ENCODE measurements around the gene ADARB1. TPM values are rescaled to one million over a fixed set of nuclear protein-coding genes. Genes with fewer than 3 reads are reported as not detected.

ADARB1 gene
- total RNA-seq, 1 donor from 2014 or later: 18.8 TPM

GRCh38 chr21:45147473-45148315, 73.3 kb downstream of the ADARB1 start:
- no peak for DNase-seq (ENCODE audit: low read depth, low spot score)

- no peak for DNase-seq (ENCODE audit: low read depth, low spot score)
Measured at GRCh38 chr21:45148316-45148990, 74.1 kb downstream of the ADARB1 start.

- DNase-seq (ENCODE audit: low read depth, low spot score): no peak
Measured at GRCh38 chr21:45149021-45149420, 74.6 kb downstream of the ADARB1 start.

- DNase-seq (ENCODE audit: low read depth, low spot score): no peak
Measured at GRCh38 chr21:45150638-45151131, 76.3 kb downstream of the ADARB1 start.

DNA sequence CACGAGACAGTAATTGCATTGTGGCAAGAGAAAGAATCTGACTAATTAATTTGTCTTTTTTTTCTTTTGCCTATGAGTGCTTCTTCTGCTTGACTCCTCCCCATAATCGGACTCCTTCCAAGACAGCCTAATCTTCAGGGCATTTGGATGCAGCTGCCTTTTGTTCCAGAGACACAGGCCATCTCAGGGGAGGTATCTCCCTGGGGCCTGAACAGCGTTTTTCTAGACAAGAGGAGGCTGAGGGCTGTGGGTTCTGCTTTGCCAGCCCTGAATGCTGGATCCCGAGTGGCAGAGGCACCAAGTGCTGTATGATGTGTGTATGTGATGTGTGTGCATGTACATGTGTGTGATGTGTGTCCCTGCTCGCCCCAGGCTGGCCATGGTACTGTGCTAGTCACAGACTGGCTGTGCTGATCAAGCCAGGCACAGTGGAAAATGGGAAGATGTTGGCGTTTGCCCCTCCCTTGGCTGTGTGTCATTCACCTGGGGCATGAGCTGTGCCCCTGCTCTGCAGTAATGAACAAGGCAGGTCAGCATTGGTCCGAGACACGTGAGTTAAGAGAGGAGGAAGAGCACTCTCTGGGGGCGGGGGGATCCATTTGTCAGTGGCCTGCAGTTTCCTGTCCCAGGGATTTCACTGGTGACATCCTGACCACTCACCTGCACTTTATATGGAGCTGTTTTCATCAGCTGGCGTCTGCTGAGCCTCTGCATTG, 77.2 kb downstream of the ADARB1 start:
- DNase-seq (ENCODE audit: low read depth, low spot score): no peak

GRCh38 chr21:45152265-45152746, 77.9 kb downstream of the ADARB1 start:
- no peak for DNase-seq (ENCODE audit: low read depth, low spot score)

DNA sequence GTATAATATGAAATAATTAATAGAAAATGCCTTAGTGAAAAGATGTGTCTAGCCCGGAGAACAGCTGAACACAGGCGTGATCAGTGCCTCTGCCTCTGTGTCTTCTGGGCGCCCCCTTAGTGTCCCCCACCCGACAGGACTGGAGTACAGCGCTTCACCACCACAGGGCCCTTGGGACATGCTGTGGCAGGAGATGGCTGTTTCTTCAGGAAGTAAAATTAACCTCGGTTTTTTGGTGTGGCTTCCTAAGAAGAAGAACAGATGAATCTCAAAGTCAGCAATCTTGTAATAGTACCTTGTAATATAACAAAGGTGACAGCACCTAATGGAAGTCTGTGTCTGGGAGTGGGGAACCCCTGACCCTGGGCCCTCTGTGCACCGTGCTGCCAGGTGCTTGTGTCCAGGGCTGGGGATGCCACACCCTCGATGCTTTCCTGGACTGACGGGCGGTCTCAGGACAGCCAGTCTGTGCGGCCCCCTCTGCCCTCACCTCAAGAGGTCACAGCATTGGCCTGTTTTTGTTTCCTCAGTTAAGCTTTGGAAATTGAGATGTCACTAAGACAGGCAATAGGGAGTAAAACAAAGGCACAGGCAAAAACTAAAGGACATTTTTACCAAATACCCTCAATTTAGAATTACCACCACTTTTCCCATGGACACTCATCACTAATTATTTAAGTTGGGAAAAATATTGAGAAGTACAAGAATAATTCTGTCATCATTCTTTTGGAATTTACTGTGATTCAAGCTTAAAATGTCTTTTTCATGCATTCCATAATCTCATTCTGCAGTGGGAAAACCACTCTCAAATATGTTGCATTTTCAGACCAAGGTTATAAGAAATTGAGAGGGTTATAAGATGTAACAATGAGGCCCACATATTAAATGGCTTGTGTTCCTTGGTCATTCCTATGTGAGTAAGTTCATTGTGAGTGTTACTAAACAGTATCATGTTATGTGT, 79.3 kb downstream of the ADARB1 start:
- DNase-seq (ENCODE audit: low read depth, low spot score): no peak

DNA sequence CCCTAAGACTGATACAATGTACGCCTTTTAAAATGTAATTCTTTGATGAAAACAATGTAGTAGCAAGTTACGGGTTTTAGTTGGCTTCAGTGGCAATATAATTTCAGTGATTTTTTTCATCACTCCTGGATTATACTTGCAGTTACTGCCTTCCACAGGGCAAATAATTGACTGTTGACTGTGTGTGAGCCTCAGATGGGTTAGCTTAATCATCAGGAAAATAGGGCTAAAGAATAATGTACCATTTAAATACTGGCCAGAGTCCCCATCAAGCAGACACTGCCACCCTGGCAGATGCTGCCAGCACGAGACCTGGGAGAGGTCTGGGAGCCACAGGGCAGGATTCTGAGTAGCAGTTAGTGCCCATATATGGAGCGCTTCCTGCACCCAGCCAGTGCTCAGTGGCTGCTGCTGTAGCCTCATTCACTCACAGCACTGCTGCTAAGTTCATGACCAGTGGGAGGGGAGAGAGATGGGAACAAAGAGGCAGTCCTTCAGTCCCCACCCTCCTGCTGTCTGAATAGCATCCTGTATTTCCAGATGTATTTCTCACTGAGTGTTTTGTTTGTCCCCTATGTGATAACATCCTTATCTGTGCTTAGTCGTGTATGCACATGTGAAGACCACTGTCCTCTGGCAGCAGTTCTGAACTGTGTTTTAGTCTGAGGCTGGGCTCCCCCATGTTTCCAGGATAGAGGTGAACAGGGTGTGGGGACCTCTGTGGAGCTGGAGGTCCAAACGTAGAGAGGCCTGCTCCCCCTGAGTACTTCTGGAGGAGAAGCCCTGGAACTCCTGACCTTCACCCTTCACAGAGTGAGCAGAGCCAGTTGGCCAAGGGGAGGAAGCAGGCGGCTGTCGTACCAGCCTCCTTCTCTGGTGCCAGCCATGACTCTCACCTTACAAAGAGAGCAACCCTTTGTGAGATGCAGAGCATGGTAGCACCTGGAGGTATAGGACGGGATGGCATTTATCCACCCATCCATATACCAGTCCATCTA, 80.4 kb downstream of the ADARB1 start:
- no peak for DNase-seq (ENCODE audit: low read depth, low spot score)

GRCh38 chr21:45155910-45156309, 81.5 kb downstream of the ADARB1 start:
- no peak for DNase-seq (ENCODE audit: low read depth, low spot score)

DNA sequence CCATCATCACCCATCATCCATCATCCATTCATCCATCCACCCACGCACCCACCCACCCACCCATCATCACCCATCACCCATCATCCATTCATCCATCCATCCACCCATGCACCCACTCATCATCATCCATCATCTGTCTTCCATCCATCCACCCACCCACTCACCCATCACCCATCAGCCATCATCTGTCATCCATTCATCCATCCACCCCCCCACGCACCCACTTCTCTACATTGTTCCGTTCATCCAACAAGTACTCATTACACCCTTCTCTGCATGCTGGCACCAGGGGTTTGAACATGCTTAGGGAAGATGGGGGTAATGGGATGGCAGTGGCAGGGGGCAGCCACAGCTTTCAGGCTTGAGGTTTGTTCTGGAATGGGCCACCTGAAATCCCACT, 82.1 kb downstream of the ADARB1 start:
- DNase-seq (ENCODE audit: low read depth, low spot score): no peak

DNA sequence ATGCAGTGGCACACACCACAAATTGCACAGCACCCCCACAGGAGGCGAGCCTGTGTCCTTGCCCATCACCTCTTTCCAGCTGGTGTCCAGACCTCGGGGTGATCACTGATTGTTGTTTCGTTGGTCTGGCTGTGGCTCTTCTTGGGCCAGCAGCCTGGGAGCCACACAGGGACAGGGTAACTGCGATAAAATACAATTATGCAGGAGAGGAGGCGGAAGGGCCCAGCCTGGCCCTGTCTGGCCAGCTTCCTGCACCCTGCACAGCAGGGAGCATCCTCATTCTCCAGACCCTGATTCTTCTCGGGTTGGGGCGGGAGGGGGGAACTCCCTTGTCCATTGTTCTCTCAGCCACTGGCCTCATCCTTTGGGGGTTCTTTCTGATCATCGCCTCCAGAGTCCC, 83.6 kb downstream of the ADARB1 start:
- DNase-seq (ENCODE audit: low read depth, low spot score): no peak

DNA sequence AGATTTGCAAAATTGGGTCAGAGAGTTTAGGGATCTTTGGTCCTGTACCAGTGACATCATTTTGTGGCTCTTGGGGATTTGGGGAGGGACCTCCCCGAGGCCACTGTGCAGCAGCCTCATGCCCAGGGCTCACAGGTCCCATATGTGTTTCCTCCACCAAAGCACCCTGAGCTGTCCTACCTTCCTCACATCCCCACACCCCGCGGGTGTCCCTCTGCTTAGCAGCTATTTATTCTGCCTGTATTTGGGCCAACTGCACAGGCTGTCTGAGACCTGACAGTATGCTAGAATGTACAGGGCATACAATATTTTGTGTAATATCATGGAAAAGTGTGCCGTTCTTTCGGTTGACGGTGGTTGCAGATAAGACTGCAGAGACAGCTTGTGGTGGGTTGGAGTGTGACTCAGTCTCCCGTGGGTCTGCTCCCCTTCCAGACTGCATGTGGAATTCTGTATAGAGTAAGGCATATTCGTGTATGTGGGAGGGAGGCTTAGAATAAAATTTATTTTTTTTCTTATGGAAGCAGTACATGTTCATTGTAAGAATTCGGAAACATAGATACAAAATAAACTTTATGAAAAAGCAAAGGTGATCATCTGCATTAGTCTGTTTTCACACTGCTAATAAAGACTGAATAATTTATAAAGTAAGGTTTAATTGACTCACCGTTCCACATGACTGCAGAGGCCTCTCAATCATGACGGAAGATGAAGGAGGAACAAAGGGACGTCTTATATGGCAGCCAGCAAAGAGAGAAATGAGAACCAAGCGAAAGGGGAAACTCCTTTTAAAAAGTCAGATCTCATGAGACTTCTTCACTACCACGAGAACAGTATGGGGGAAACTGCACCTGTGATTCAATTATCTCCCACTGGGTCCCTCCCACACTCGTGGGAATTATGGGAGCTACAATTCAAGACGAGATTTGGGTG, 84.4 kb downstream of the ADARB1 start:
- DNase-seq (ENCODE audit: low read depth, low spot score): no peak

GRCh38 chr21:45160198-45160597, 85.8 kb downstream of the ADARB1 start:
- DNase-seq (ENCODE audit: low read depth, low spot score): no peak

- DNase-seq (ENCODE audit: low read depth, low spot score): no peak
Measured at GRCh38 chr21:45161038-45161945, 86.9 kb downstream of the ADARB1 start.

DNA sequence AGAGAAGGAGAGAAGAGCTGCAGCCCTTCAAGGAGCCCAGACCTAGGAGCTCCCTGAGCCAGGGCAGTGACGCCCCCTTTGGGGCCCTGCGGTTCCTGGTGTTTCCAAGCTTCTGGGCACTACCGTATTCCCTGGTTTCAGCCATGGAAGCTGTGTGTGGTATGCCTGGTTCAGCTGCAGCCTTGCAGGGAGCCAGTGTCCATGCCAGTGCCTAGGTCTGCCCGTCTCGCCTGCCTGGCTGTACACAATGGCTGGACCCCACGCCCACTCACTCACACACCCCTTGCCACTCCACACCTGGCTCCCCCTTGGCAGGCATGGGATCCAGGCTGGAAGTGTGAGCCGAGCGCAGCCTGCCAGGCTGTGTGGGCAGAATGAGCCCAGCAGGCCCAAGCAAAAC, 87.7 kb downstream of the ADARB1 start:
- no peak for DNase-seq (ENCODE audit: low read depth, low spot score)

DNA sequence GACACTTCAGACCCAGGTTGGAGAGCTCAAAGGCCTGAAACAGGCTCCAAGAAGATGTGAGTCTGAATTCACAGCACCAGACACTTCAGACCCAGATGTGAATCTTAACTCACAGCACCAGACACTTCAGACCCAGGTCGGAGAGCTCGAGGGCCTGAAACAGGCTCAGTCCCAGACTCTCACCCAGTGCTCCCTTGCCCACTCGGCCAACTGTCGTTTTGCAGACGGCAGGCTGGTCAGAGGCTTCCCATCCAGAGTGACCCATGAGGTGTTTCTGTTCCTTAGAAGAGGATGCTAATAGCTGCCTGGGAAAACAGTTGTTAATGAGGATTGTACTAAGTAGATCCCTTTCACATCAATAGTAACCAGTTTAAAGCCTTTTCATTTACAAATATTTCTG, 88.4 kb downstream of the ADARB1 start:
- DNase-seq (ENCODE audit: low read depth, low spot score): no peak

- no peak for DNase-seq (ENCODE audit: low read depth, low spot score)
Measured at GRCh38 chr21:45163413-45164123, 89.2 kb downstream of the ADARB1 start.

Data from pulmonary artery endothelial cell (primary cell).